GM12891 (cell line): ENCODE measurements around the gene JAZF1.

Experiments used
- POLR2A ChIP-seq: IDR thresholded peaks from 2 replicates; pipeline ENCODE4 v1.6.1; 2011; ENCODE audit warnings: low read depth, low read length, control low read depth
- POLR2AphosphoS5 ChIP-seq: IDR thresholded peaks from 2 replicates; pipeline ENCODE4 v1.6.1; 2011; ENCODE audit warnings: low read depth, low read length, control low read depth
- TAF1 ChIP-seq: IDR thresholded peaks from 2 replicates; pipeline ENCODE4 v1.6.1; 2011; ENCODE audit warnings: low read depth, low read length, control low read depth

- TF ChIP-seq POLR2AphosphoS5 (no peak), TAF1 (no peak), POLR2A (no peak)
Observed at GRCh38 chr7:28190077-28190710, 9.6 kb upstream of the JAZF1 start.
